Astrocyte (in vitro differentiated cells and primary cell): Measurements from ENCODE around the gene NTM.

ENCODE experiments used
- CTCF ChIP-seq: IDR thresholded peaks from 2 replicates; pipeline ENCODE4 v1.5.1; 2011; ENCODE audit warnings: low read depth, mild to moderate bottlenecking, inconsistent platforms, low read length, moderate library complexity; ENCODE audit not compliant: insufficient read depth
- EZH2 ChIP-seq: IDR thresholded peaks from 2 replicates; pipeline ENCODE4 v1.6.1; 2012; ENCODE audit warnings: mild to moderate bottlenecking, low read length, inconsistent platforms; ENCODE audit not compliant: insufficient read depth

DNA sequence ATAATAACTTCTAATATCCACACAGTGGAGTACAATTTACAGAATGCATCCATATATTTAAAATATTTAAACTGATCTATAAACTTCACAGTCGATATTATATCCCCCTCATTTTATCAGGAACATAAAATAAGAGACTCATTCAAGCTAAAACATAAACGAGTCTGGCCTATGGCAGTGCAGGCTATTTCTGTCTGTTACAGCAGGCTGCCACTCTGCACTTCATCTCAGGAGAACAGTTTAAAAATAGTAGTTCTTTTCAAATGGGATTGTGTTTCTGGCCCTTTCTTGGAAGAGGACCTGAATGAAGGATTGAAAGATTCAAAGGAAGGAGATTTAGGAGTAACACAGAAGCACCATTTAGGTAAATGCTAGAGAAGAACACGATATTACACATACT is 915.7 kb downstream of the NTM start:
- TF ChIP-seq CTCF: no peak
- no peak for TF ChIP-seq EZH2
